GM12878 (cell line): ENCODE data around the gene TIMD4. TPM values are rescaled to one million over a fixed set of nuclear protein-coding genes. Genes with fewer than 3 reads are reported as not detected.

Source experiments
- ATAC-seq: fragments of 200-7000 bp; cut with Tn5 transposase; 3 replicates; pipeline ENCODE4 v1.9.1; 2020; ENCODE audit warnings: mild to moderate bottlenecking, moderate library complexity
- BruUV-seq: library from RNA; stranded (reverse); fragments of 400-500 nt; replicated peaks from 2 replicates; lab custom pipeline; 2021; lab: Mats Ljungman, UMichigan
- CTCF ChIA-PET: fragments of 300-600 bp; sonication (Branson Sonifier 250); formaldehyde crosslinking; extraction: SDS; loops from one replicate; lab custom pipeline; 2021; ENCODE audit warnings: inconsistent platforms; lab: Yijun Ruan, JAX
- POLR2A ChIA-PET: fragments of 350-600 bp; formaldehyde crosslinking; extraction: SDS; loops from one replicate; lab custom pipeline; 2021; ENCODE audit warnings: inconsistent platforms; lab: Charles Lee
- RAD21 ChIA-PET: fragments of 300-600 bp; sonication (Branson Sonifier 250); formaldehyde crosslinking; loops from one replicate; lab custom pipeline; 2023; ENCODE audit warnings: antibody characterized with exemption; ENCODE audit not compliant: unreplicated experiment; lab: Charles Lee
- SMC1A ChIA-PET: fragments of 300-600 bp; sonication (Branson Sonifier 250); formaldehyde crosslinking; loops from one replicate; lab custom pipeline; 2023; ENCODE audit not compliant: unreplicated experiment, uncharacterized antibody; lab: Charles Lee
- DNase-seq: peaks from one replicate; pipeline ENCODE4 v3.0.0-alpha.2; 2011; ENCODE audit warnings: low read depth, low spot score
- FAIRE-seq: peaks from 3 replicates; lab custom pipeline; 2011; peaks lifted over from hg19 to GRCh38; lab: Jason Lieb, UNC
- H2AFZ ChIP-seq: 2 replicates; pipeline ENCODE4 v1.6.0; 2011; ENCODE audit warnings: low read depth, low read length, control low read depth; ENCODE audit not compliant: control insufficient read depth
- H3K27ac ChIP-seq: 2 replicates; pipeline ENCODE4 v1.5.1; 2011; ENCODE audit warnings: control low read depth; ENCODE audit not compliant: control insufficient read depth, insufficient read depth
- H3K27me3 ChIP-seq, 2 experiments: replicated peaks in 1 of 2; 2 replicates each; pipeline versions ENCODE4 v1.6.0 to v1.6.1; 2011; ENCODE audit warnings: low read length in 1 of 2; ENCODE audit not compliant: control insufficient read depth in 2 of 2, insufficient read depth in 2 of 2
- H3K36me3 ChIP-seq, 2 experiments: 2 replicates each; pipeline ENCODE4 v1.5.1; 2011; ENCODE audit warnings: low read length in 1 of 2; ENCODE audit not compliant: control insufficient read depth in 2 of 2, insufficient read depth in 2 of 2
- H3K4me1 ChIP-seq: 2 replicates; pipeline ENCODE4 v1.6.1; 2011; ENCODE audit warnings: mild to moderate bottlenecking, low read length, moderate library complexity, mixed read lengths; ENCODE audit not compliant: control insufficient read depth, insufficient read depth
- H3K4me2 ChIP-seq: 2 replicates; pipeline ENCODE4 v1.6.0; 2011; ENCODE audit warnings: control low read depth; ENCODE audit not compliant: control insufficient read depth, insufficient read depth
- H3K4me3 ChIP-seq: fragments of 200-600 bp; sonication (generic); 2 replicates; pipeline ENCODE4 v1.5.1; 2016
- H3K79me2 ChIP-seq: 2 replicates; pipeline ENCODE4 v1.6.0; 2011; ENCODE audit warnings: low read length; ENCODE audit not compliant: control insufficient read depth, insufficient read depth
- H3K9ac ChIP-seq: 2 replicates; pipeline ENCODE4 v1.8.0; 2011; ENCODE audit warnings: low read length, control low read depth, mixed read lengths; ENCODE audit not compliant: control insufficient read depth, insufficient read depth
- H3K9me3 ChIP-seq: replicated peaks from 3 replicates; pipeline ENCODE4 v1.5.1; 2011; ENCODE audit warnings: mild to moderate bottlenecking, low read length; ENCODE audit not compliant: control insufficient read depth, insufficient read depth
- H4K20me1 ChIP-seq: 2 replicates; pipeline ENCODE4 v1.6.0; 2011; ENCODE audit not compliant: control insufficient read depth, insufficient read depth
- EZH2 ChIP-seq: IDR thresholded peaks from 2 replicates; pipeline ENCODE4 v1.6.1; 2012; ENCODE audit warnings: low read depth, mild to moderate bottlenecking, control low read depth, inconsistent platforms, low read length, borderline replicate concordance; ENCODE audit not compliant: control insufficient read depth
- FOXM1 ChIP-seq: IDR thresholded peaks from 2 replicates; pipeline ENCODE4 v1.6.1; 2012; ENCODE audit warnings: low read depth, mild to moderate bottlenecking, inconsistent platforms, low read length, moderate library complexity
- MEF2B ChIP-seq: fragments of 450-650 bp; IDR thresholded peaks from 2 replicates; pipeline ENCODE4 v1.6.1; 2018; ENCODE audit warnings: mild to moderate bottlenecking, moderate library complexity; ENCODE audit not compliant: partially characterized antibody, poor library complexity, severe bottlenecking
- RUNX3 ChIP-seq: IDR thresholded peaks from 2 replicates; pipeline ENCODE4 v1.6.1; 2012; ENCODE audit warnings: low read length, inconsistent platforms
- ZZZ3 ChIP-seq: IDR thresholded peaks from 2 replicates; pipeline ENCODE4 v1.6.1; 2011; ENCODE audit warnings: low read depth; ENCODE audit not compliant: control insufficient read depth, insufficient read length
- WGBS: methylation state at CpG from one replicate; pipeline ENCODE4 v1.1.6; 2016; ENCODE audit warnings: low lambda C conversion rate; ENCODE audit not compliant: insufficient replicate concordance, insufficient coverage; ENCODE audit errors: missing lambda C conversion rate; 5-methylcytosine and 5-hydroxymethylcytosine counted together
- in situ Hi-C: fragments of 300-500 bp; cut with MboI; formaldehyde crosslinking; loops from 9 replicates; pipeline ENCODE4 v1.14.3; 2018; ENCODE audit warnings: mixed read lengths
- intact Hi-C: fragments of 100-400 bp; cut with micrococcal nuclease; formaldehyde crosslinking; loops from one replicate; pipeline ENCODE4 v1.14.2; 2022; ENCODE audit not compliant: unreplicated experiment
- polyA plus RNA-seq, 11 experiments: library from polyadenylated mRNA; depleted of rRNA in 4 of 11; unstranded in 6 of 11; stranded (reverse) in 5 of 11; fragments of >200 nt; fragmentation: Nextera tagmentation in 4 of 11; fragmentation: Illumina TruSeq in 1 of 11; extraction: Ambion mirVana in 4 of 11; extraction: Trizol in 1 of 11; gene quantifications; 1 replicate in 1 of 11; 2 replicates in 10 of 11; pipeline versions ENCODE4 v1.2.1 to v1.2.3, GENCODE V29; 2011 to 2016; ENCODE audit warnings: inconsistent platforms in 2 of 11, missing spikeins in 2 of 11, low read depth in 1 of 11
- total RNA-seq, 4 experiments: library from RNA; depleted of rRNA in 3 of 4; stranded (reverse); fragments of >200 nt in 3 of 4; fragmentation: Illumina TruSeq in 1 of 4; extraction: Trizol in 1 of 4; gene quantifications; 2 replicates each; pipeline versions ENCODE4 v1.2.1 to v1.2.3, GENCODE V29; 2013 to 2021
- TF ChIP-seq, protein P1 (sequence below): fragments of 150-350 bp; IDR thresholded peaks from 2 replicates; pipeline ENCODE4 v1.6.1; 2014; ENCODE audit warnings: mild to moderate bottlenecking, low read depth, low read length
- TF ChIP-seq, protein P2 (sequence below): fragments of 450-650 bp; IDR thresholded peaks from 2 replicates; pipeline ENCODE4 v1.6.1; 2018; ENCODE audit warnings: borderline replicate concordance, mild to moderate bottlenecking; ENCODE audit not compliant: partially characterized antibody

Gene TIMD4
- total and polyA plus RNA-seq, 10 of the 15 experiments (the other 5 are each of a cell fraction or from before 2014, with no cell fraction given), result 1.3 to 15.4 (median 5.3) TPM

DNA sequence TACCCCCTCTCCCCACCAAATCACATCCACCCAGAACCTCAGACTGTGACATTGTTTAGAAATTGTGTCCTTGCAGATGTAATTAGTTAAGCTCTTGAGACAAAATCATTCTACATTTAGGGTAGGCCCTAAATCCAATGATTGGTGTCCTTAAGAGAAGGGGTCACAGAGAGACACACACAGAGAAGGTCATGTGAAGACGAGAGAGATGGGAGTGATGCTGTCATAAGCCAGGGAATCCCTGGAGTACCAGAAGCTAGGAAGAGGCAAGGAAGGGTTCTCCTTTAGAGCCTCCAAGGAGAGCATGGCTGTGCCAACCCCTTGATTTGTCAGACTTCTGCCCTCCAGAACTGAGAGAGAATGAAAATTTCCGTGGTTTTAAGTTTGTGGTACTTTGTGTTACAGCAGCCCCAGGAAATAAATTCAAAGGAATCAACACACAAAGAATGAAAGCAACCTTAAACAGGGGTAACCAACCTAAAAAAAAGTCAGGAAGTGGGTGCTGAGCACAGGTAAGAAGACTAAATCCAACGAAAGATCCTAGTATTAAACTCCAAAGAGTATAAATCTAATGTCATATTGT, 33.6 kb downstream of the TIMD4 start:
- H3K4me2 ChIP-seq, result no peak overlapping the region
- no peak overlapping the region for H3K4me3 ChIP-seq
- ChIA-PET POLR2A (interaction anchor here (0.6 to 10.1 kb wide), 4 partner anchors 10 to 180 kb away, joined by 3 to 81 read pairs (median 6); partner anchors contain the start of gene HAVCR2), CTCF (interaction anchor here (1.0 to 3.7 kb wide), 6 partner anchors 9 to 213 kb away, joined by 3 to 21 read pairs (median 4); partner anchors contain the start of gene MED7), RAD21 (interaction anchor here (1.4 to 3.3 kb wide), 5 partner anchors 9 to 213 kb away, joined by 3 to 22 read pairs (median 9); partner anchors contain the start of gene MED7), SMC1A (interaction anchor here (0.6 to 12.0 kb wide), 11 partner anchors 9 to 928 kb away, joined by 3 to 228 read pairs (median 5); no protein-coding TSS in a partner anchor)
- BruUV-seq, result no TSS peak
- peaks cover 6% of the 10 kb centered on the region for H3K9me3 ChIP-seq
- WGBS, result 34% methylated on average over 3 of the region's 3 CpGs
- H4K20me1 ChIP-seq, result no peaks in the 10 kb centered on the region
- peaks cover 46% of the 10 kb centered on the region for H3K4me1 ChIP-seq
- TF ChIP-seq, protein P1, sequence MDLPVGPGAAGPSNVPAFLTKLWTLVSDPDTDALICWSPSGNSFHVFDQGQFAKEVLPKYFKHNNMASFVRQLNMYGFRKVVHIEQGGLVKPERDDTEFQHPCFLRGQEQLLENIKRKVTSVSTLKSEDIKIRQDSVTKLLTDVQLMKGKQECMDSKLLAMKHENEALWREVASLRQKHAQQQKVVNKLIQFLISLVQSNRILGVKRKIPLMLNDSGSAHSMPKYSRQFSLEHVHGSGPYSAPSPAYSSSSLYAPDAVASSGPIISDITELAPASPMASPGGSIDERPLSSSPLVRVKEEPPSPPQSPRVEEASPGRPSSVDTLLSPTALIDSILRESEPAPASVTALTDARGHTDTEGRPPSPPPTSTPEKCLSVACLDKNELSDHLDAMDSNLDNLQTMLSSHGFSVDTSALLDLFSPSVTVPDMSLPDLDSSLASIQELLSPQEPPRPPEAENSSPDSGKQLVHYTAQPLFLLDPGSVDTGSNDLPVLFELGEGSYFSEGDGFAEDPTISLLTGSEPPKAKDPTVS, result no peak
- TF ChIP-seq RUNX3, result 0 out of 2 replicates have a peak, but pooled peaks have one; percentile 13
- intact Hi-C loops (loop anchor here (10.0 kb wide), 1 partner anchor 185 kb away; no protein-coding TSS in a partner anchor), in situ Hi-C loops (no loop called here)
- peak overlapping the region; percentile 55 for H2AFZ ChIP-seq
- FAIRE-seq (no peak), ATAC-seq (no peak; the same call in 2 of the 3 replicates), DNase-seq (no peak)
- no peaks in the 10 kb centered on the region for H3K27me3 ChIP-seq
- no peaks in the 10 kb centered on the region for H3K36me3 ChIP-seq
- no peak overlapping the region for H3K9ac ChIP-seq
- H3K79me2 ChIP-seq, result no peaks in the 10 kb centered on the region
- H3K27ac ChIP-seq, result peak overlapping the region; percentile 45

DNA sequence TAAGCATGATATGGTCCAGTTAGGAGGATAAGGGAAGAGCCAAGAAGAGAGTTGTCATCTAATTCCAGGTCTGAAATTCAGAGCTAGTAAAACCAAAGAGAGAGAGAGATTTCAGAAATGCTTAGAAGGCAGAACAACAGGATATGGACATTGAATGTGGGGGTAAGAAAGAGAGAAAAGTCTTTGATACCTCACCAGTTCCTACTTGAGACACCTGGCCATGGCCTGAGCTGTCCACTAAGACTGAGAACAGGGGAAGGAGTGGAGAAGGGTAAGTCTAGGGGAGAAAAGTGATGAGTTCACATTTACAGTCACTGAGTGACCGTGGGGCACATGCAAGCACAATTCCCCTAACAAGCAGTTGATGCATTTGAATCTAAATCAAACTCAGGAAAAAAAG, 35.5 kb downstream of the TIMD4 start:
- H3K4me1 ChIP-seq, result peaks cover 37% of the 10 kb centered on the region
- TF ChIP-seq EZH2, result no peak
- TF ChIP-seq ZZZ3, result no peak
- TF ChIP-seq, protein P2, sequence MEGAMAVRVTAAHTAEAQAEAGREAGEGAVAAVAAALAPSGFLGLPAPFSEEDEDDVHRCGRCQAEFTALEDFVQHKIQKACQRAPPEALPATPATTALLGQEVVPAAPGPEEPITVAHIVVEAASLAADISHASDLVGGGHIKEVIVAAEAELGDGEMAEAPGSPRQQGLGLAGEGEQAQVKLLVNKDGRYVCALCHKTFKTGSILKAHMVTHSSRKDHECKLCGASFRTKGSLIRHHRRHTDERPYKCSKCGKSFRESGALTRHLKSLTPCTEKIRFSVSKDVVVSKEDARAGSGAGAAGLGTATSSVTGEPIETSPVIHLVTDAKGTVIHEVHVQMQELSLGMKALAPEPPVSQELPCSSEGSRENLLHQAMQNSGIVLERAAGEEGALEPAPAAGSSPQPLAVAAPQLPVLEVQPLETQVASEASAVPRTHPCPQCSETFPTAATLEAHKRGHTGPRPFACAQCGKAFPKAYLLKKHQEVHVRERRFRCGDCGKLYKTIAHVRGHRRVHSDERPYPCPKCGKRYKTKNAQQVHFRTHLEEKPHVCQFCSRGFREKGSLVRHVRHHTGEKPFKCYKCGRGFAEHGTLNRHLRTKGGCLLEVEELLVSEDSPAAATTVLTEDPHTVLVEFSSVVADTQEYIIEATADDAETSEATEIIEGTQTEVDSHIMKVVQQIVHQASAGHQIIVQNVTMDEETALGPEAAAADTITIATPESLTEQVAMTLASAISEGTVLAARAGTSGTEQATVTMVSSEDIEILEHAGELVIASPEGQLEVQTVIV, result no peak
- TF ChIP-seq, protein P1, result no peak
- TF ChIP-seq MEF2B, result no peak
- TF ChIP-seq FOXM1, result no peak

More for the DNA sequence above, 35.5 kb downstream of the TIMD4 start:
- ChIA-PET SMC1A (interaction anchor here (1.3 to 12.0 kb wide), 6 partner anchors 9 to 189 kb away, joined by 3 to 228 read pairs (median 18); no protein-coding TSS in a partner anchor), POLR2A (interaction anchor here (0.6 to 1.9 kb wide), 6 partner anchors 9 to 107 kb away, joined by 3 to 6 read pairs (median 4); no protein-coding TSS in a partner anchor), RAD21 (interaction anchor here (1.0 to 3.3 kb wide), 3 partner anchors 14 to 47 kb away, joined by 4 to 22 read pairs (median 6); no protein-coding TSS in a partner anchor), CTCF (interaction anchor here (0.7 to 3.4 kb wide), 3 partner anchors 13 to 36 kb away, joined by 3 to 17 read pairs (median 3); no protein-coding TSS in a partner anchor)
- no peak overlapping the region for H3K9ac ChIP-seq
- no peaks in the 10 kb centered on the region for H3K79me2 ChIP-seq
- peak overlapping the region; percentile 15; the same call in 1 of the 2 replicates for H2AFZ ChIP-seq
- H3K4me3 ChIP-seq, result no peak overlapping the region
- no peaks in the 10 kb centered on the region for H3K27me3 ChIP-seq
- intact Hi-C loops (loop anchor here (10.0 kb wide), 1 partner anchor 187 kb away; no protein-coding TSS in a partner anchor), in situ Hi-C loops (no loop called here)
- 100% methylated on average over 1 of the region's 1 CpG for WGBS
- H3K4me2 ChIP-seq, result no peak overlapping the region
- DNase-seq (no peak), FAIRE-seq (no peak), ATAC-seq (0 out of 3 replicates have a peak, but pooled peaks have one; percentile 5)
- H4K20me1 ChIP-seq, result no peaks in the 10 kb centered on the region
- peaks cover 6% of the 10 kb centered on the region for H3K9me3 ChIP-seq
- H3K36me3 ChIP-seq, result no peaks in the 10 kb centered on the region
- no TSS peak for BruUV-seq
- peak overlapping the region; percentile 3 for H3K27ac ChIP-seq
